Spleen (tissue), 11 donors: ENCODE measurements around the gene NUP85. TPM values are rescaled to one million over a fixed set of nuclear protein-coding genes. Genes with fewer than 3 reads are reported as not detected.

Experiments used
- DNase-seq: peaks from one replicate; pipeline ENCODE4 v3.0.0-alpha.2; 2020
- H3K27ac ChIP-seq, 8 donors: fragments of 200-600 bp; sonication (generic) in 7 of 8; 1 replicate in 4 of 8; 2 replicates in 4 of 8; pipeline versions ENCODE4 v1.5.0 to v1.8.0; 2016 to 2021; ENCODE audit warnings: inconsistent platforms in 4 of 8, mild to moderate bottlenecking in 4 of 8, moderate library complexity in 1 of 8
- H3K27me3 ChIP-seq, 7 donors: fragments of 200-600 bp; sonication (generic) in 6 of 7; replicated peaks in 1 of 7; 1 replicate in 4 of 7; 2 replicates in 3 of 7; pipeline versions ENCODE4 v1.5.0 to v1.8.0; 2016 to 2021; ENCODE audit warnings: inconsistent platforms in 3 of 7, mild to moderate bottlenecking in 1 of 7
- H3K36me3 ChIP-seq, 6 donors: fragments of 200-600 bp; sonication (generic) in 5 of 6; 1 replicate in 4 of 6; 2 replicates in 2 of 6; pipeline versions ENCODE4 v1.5.0 to v1.8.0; 2016 to 2021; ENCODE audit warnings: inconsistent platforms in 2 of 6
- H3K4me1 ChIP-seq, 6 donors: fragments of 200-600 bp; sonication (generic) in 5 of 6; 1 replicate in 3 of 6; 2 replicates in 3 of 6; pipeline versions ENCODE4 v1.5.0 to v1.8.0; 2016 to 2021; ENCODE audit warnings: inconsistent platforms in 3 of 6
- H3K4me3 ChIP-seq, 8 donors: fragments of 200-600 bp; sonication (generic) in 7 of 8; 1 replicate in 4 of 8; 2 replicates in 4 of 8; pipeline versions ENCODE4 v1.5.0 to v1.8.0; 2016 to 2021; ENCODE audit warnings: inconsistent platforms in 4 of 8, mild to moderate bottlenecking in 4 of 8, moderate library complexity in 2 of 8
- H3K9me3 ChIP-seq, 8 donors: fragments of 200-600 bp; sonication (generic) in 7 of 8; 1 replicate in 4 of 8; 2 replicates in 4 of 8; pipeline versions ENCODE4 v1.5.0 to v1.8.0; 2016 to 2021; ENCODE audit warnings: inconsistent platforms in 4 of 8
- POLR2A ChIP-seq, 3 donors: fragments of 450-650 bp; IDR thresholded peaks; one replicate each; pipeline ENCODE4 v1.5.1; 2017; ENCODE audit warnings: antibody characterized with exemption in 3 of 3, mild to moderate bottlenecking in 1 of 3
- POLR2AphosphoS5 ChIP-seq, 3 donors: sonication (generic); formaldehyde crosslinking; IDR thresholded peaks; one replicate each; pipeline ENCODE4 v1.5.1; 2017; ENCODE audit warnings: antibody characterized with exemption in 3 of 3
- WGBS, 5 donors: extraction: QIAGEN DNeasy Blood & Tissue Kit in 3 of 5; methylation state at CpG; one replicate each; pipeline versions ENCODE4 v1.1.5 to v1.1.7; 2013 to 2018; 5-methylcytosine and 5-hydroxymethylcytosine counted together
- intact Hi-C: fragments of 100-400 bp; cut with DNase I; formaldehyde crosslinking; loops from one replicate; pipeline ENCODE4 v1.15.0; 2023; ENCODE audit warnings: low total_unique reads
- polyA plus RNA-seq, 3 donors: library from polyadenylated mRNA; stranded (reverse); fragments of 200-250 nt; gene quantifications; one replicate each; pipeline ENCODE4 v1.2.1, GENCODE V29; 2013
- total RNA-seq, 7 donors: library from RNA; depleted of rRNA in 3 of 7; stranded (reverse); fragments of >200 nt in 3 of 7; fragmentation: NEBNext Ultra II Directional in 4 of 7; extraction: Animal tissue kit (Norgen Biotek cat#: 25700) in 4 of 7; gene quantifications; one replicate each; pipeline versions ENCODE4 v1.1.0 to v1.2.1, GENCODE V29; 2016 to 2021
- TF ChIP-seq, protein P1 (sequence below), 11 experiments: fragments of 200-600 bp in 7 of 11; fragments of 450-650 bp in 4 of 11; sonication (generic) in 4 of 11; IDR thresholded peaks in 8 of 11; conservative IDR thresholded peaks in 3 of 11; 1 replicate in 7 of 11; 2 replicates in 4 of 11; pipeline versions ENCODE4 v1.4.0 to v1.8.0; 2016 to 2021; ENCODE audit warnings: antibody characterized with exemption in 11 of 11, inconsistent platforms in 4 of 11, mild to moderate bottlenecking in 1 of 11
- donor health status: healthy with polysubstance abuse.
- donor health status: DM: no; HTN: no; CAD: no; lungs with moderate emphysema.
- donor health status: DM: no; HTN: no; CAD: no.
- donor health status: Bipolar disorder and iron deficiency.
- donor health status: healthy.
- donor health status: DM: no; HTN: no; CAD: no.
- donor health status: DM: yes; HTN: yes; CAD: no.

Gene NUP85
- total and polyA plus RNA-seq, 10 donors, result 35.5 to 83.8 (median 63.9) TPM

GRCh38 chr17:75240394-75241142 lies 35.1 kb downstream of the NUP85 start:
- TF ChIP-seq, protein P1, sequence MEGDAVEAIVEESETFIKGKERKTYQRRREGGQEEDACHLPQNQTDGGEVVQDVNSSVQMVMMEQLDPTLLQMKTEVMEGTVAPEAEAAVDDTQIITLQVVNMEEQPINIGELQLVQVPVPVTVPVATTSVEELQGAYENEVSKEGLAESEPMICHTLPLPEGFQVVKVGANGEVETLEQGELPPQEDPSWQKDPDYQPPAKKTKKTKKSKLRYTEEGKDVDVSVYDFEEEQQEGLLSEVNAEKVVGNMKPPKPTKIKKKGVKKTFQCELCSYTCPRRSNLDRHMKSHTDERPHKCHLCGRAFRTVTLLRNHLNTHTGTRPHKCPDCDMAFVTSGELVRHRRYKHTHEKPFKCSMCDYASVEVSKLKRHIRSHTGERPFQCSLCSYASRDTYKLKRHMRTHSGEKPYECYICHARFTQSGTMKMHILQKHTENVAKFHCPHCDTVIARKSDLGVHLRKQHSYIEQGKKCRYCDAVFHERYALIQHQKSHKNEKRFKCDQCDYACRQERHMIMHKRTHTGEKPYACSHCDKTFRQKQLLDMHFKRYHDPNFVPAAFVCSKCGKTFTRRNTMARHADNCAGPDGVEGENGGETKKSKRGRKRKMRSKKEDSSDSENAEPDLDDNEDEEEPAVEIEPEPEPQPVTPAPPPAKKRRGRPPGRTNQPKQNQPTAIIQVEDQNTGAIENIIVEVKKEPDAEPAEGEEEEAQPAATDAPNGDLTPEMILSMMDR (IDR thresholded peaks at IDR 0.05 in 8 of 11, conservative IDR thresholded peaks at IDR 0.05 in 3 of 11), result peak in 7 of 11 experiments; percentile 26 to 53 (median 37)
- peak in 1 of 3 donors; percentile 67 for TF ChIP-seq POLR2AphosphoS5 (IDR thresholded peaks at IDR 0.05)
- TF ChIP-seq POLR2A (IDR thresholded peaks at IDR 0.05), result no peak
- Histone ChIP-seq H3K36me3 (peaks cover 3 to 100% (median 98%) of the 10 kb centered on the region in 6 donors), H3K9me3 (no peaks in the 10 kb centered on the region), H3K27me3 (no peaks in the 10 kb centered on the region), H3K4me1 (peaks cover 7 to 75% (median 56%) of the 10 kb centered on the region in 6 donors), H3K4me3 (no peak overlapping the region), H3K27ac (peak overlapping the region in 4 of 8 donors; percentile 15 to 89 (median 72))
- 67 to 83% (median 71%) methylated on average over 17 to 23 of the region's 23 CpGs for WGBS, 5 donors
- intact Hi-C loops, result no loop called here
- DNase-seq, result no peak

- Histone ChIP-seq H3K4me3 (no peak overlapping the region), H3K9me3 (no peaks in the 10 kb centered on the region), H3K27ac (peak overlapping the region in 6 of 8 donors; percentile 9 to 89 (median 60)), H3K27me3 (no peaks in the 10 kb centered on the region), H3K36me3 (peaks cover 3 to 100% (median 98%) of the 10 kb centered on the region in 6 donors), H3K4me1 (peaks cover 7 to 80% (median 58%) of the 10 kb centered on the region in 6 donors)
- 92 to 95% (median 94%) methylated on average over 7 of the region's 7 CpGs for WGBS, 5 donors
- DNase-seq, result no peak
- intact Hi-C loops, result no loop called here
- TF ChIP-seq POLR2AphosphoS5 (IDR thresholded peaks at IDR 0.05) (no peak), POLR2A (IDR thresholded peaks at IDR 0.05) (no peak)
- TF ChIP-seq, protein P1 (IDR thresholded peaks at IDR 0.05 in 8 of 11, conservative IDR thresholded peaks at IDR 0.05 in 3 of 11), result no peak
Observed at GRCh38 chr17:75241143-75241430, 35.6 kb downstream of the NUP85 start.

GRCh38 chr17:75241502-75241901 lies 36.0 kb downstream of the NUP85 start:
- Histone ChIP-seq H3K27me3 (no peaks in the 10 kb centered on the region), H3K36me3 (peaks cover 3 to 100% (median 98%) of the 10 kb centered on the region in 6 donors), H3K4me3 (no peak overlapping the region), H3K27ac (peak overlapping the region; percentile 46 to 89 (median 62)), H3K9me3 (no peaks in the 10 kb centered on the region), H3K4me1 (peaks cover 7 to 84% (median 59%) of the 10 kb centered on the region in 6 donors)
- TF ChIP-seq POLR2A (IDR thresholded peaks at IDR 0.05) (no peak), POLR2AphosphoS5 (IDR thresholded peaks at IDR 0.05) (no peak)
- TF ChIP-seq, protein P1 (IDR thresholded peaks at IDR 0.05 in 8 of 11, conservative IDR thresholded peaks at IDR 0.05 in 3 of 11), result no peak
- 92 to 95% (median 93%) methylated on average over 9 of the region's 9 CpGs for WGBS, 5 donors
- DNase-seq, result no peak
- intact Hi-C loops, result no loop called here

DNA sequence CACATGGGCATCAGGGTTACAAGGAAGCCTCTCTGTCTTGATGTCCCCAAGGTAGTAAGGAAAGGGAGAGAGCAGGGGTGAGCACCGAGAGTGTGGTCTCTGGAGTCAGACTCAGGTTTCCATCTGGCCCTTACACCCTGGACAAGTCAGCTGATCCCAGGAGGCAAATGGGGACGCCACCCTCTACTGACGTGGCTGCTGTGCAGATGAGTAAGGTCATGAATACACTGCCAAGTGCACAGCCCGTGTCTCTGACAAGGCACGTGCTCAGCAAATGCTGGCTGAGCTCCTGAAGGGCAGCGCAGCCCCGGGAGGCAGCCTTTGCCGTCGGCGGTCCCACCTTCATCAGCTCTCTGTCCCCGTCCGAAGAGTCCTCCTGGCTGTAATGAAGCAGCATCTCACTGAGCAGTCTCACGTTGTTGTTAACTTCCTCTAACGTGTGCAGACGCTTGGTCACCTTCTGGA lies 36.5 kb downstream of the NUP85 start:
- no peak for DNase-seq
- Histone ChIP-seq H3K27ac (peak overlapping the region; percentile 46 to 89 (median 62)), H3K4me3 (peak overlapping the region in 1 of 8 donors; percentile 18), H3K9me3 (no peaks in the 10 kb centered on the region), H3K36me3 (peaks cover 3 to 99% (median 94%) of the 10 kb centered on the region in 6 donors), H3K27me3 (no peaks in the 10 kb centered on the region), H3K4me1 (peaks cover 7 to 89% (median 59%) of the 10 kb centered on the region in 6 donors)
- intact Hi-C loops, result no loop called here
- peak in 1 of 3 donors; percentile 65 for TF ChIP-seq POLR2AphosphoS5 (IDR thresholded peaks at IDR 0.05)
- TF ChIP-seq, protein P1 (IDR thresholded peaks at IDR 0.05 in 8 of 11, conservative IDR thresholded peaks at IDR 0.05 in 3 of 11), result no peak
- 74 to 90% (median 80%) methylated on average over 15 of the region's 15 CpGs for WGBS, 5 donors
